GM18519 (cell line): ENCODE results near the gene LRMDA.

Source experiments
- ATAC-seq: cut with Tn5 transposase; IDR thresholded peaks from one replicate; pipeline ENCODE4 v1.9.1; 2021; ENCODE audit warnings: mild to moderate bottlenecking, moderate library complexity; ENCODE audit not compliant: unreplicated experiment, low FRiP score

LRMDA gene

DNA sequence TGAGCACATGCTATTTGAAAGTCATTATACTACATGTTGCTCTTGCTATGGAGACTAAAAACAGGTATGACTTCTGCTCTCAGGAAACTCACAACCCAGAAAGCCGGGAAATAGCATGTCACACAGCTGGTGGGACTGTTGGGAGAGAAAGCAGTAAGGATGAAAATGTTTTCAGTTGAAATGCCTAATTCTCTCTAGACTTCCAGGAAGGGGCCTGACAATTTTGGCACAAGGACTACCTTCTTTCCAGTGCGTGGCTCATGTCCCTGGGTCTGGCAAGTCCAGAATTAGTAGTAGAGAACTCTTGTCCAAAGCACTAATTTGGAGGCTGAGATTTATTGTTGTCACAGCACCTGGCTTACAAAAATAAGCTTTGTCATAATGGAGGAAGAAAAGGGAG lies 567.6 kb downstream of the LRMDA start:
- ATAC-seq, result no peak

- no peak for ATAC-seq
Observed at GRCh38 chr10:75999515-76000209, 568.2 kb downstream of the LRMDA start.

DNA sequence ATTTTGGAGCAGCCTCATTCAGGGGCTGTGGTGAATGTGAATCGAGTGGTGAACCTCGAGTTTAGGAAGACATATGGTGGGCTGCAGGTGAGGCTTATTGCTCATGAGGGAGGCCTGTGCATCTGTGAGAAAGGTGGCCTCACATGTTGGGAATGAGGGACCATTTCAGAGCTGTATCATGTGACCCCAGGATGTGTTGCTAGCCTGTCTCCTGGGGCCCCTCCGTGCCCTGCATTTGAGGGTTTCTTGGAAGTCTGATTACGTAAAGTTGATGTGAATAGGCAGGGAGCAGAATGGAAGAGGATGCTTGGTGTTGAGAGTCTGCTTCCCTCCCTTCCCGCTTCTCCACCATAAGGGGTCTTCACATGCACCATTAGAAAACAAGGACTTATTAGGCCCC lies 569.1 kb downstream of the LRMDA start:
- no peak for ATAC-seq

GRCh38 chr10:76001019-76001418 lies 569.6 kb downstream of the LRMDA start:
- ATAC-seq, result no peak

DNA sequence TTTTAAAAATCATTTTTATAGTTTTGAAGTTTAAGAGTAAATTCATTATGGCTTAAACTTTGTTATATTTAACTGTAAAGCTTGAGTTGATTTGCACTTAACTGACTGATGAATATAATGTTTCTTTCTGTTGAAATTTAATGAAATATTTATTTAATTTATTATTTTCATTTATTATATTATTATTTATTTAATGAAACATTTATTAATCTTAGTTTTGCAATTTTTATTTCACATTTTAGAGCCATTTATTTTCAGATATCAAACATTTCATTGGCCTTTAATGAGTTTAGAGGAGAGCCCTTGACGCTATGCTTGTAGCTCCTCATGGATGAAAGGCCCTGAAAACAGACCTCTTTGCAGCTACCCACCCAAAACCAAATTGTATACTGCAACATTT lies 570.0 kb downstream of the LRMDA start:
- no peak for ATAC-seq

DNA sequence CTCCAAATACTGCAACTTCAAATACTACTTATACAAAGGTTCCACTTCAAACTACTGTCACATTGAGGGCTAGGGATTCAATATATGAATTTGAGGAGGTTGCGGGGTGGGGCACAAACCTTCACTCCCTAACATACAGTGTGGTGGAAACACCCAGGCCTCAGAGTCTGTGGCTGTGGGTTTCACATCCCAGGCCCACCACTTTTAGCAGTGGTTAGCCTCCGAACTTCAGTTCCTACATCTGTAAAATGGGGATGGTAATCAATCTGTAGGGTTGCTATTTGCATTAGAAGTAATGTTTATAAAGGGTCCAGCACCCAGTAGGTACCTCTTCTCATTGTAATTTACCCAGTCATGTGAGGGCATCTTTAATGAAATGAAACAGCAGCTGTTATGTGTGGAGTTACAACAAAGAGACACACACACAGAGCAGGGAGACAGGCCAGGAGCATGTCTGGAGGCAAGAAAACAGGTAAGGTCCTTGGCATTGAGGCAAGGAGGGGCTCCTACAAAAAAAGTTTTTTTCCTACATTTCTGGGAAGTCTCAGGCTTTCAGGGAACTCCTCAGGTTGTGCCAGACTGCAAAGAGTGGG lies 570.9 kb downstream of the LRMDA start:
- no peak for ATAC-seq

DNA sequence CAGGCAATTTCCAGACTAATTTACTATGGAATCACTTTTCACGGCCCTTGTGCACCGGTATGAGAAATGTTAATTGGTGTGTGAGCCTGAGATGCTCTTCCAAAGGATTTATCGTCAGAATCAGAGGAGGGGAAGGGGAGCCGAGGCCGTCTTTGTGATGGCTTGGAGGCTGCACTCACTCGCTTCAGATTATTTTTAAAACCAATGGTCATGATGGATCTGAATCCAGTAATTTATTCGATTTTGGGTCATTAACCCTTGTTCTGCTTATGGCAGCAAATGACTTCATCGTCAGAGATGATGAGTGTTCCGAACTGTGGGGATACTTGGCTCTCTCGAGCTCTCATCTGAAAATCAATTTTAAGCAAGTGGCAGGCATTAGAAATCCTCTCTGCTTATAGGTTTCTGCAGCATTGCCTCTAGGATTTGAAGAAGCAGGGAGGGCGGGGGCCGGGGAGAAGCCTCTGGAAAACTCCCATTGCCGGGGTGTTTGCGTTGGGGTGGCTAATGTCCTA lies 576.3 kb downstream of the LRMDA start:
- ATAC-seq, result no peak

DNA sequence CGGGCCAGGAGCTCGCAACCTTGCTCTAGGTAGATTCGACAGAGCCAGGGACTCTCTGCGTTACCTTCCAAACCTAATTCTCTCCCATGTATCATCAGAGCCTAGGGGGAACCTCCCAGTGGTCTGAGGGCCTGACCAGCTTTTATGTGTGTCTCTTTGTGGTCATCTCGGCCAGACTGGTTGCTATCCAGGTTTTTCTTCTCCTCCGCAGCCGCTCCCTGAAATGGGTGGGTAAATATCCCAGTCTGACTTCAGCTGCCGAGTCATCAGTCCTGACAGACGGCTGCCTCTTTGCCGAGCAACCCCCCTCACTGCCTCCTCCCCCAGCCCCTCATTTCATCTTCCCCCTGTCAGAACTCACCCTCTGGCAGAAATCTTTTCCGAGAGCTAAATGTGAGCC lies 578.1 kb downstream of the LRMDA start:
- ATAC-seq, result no peak

GRCh38 chr10:76010703-76011102 lies 579.3 kb downstream of the LRMDA start:
- no peak for ATAC-seq

- ATAC-seq, result no peak
Observed at GRCh38 chr10:76012716-76013327, 581.4 kb downstream of the LRMDA start.

- no peak for ATAC-seq
Observed at GRCh38 chr10:76015245-76015644, 583.8 kb downstream of the LRMDA start.

DNA sequence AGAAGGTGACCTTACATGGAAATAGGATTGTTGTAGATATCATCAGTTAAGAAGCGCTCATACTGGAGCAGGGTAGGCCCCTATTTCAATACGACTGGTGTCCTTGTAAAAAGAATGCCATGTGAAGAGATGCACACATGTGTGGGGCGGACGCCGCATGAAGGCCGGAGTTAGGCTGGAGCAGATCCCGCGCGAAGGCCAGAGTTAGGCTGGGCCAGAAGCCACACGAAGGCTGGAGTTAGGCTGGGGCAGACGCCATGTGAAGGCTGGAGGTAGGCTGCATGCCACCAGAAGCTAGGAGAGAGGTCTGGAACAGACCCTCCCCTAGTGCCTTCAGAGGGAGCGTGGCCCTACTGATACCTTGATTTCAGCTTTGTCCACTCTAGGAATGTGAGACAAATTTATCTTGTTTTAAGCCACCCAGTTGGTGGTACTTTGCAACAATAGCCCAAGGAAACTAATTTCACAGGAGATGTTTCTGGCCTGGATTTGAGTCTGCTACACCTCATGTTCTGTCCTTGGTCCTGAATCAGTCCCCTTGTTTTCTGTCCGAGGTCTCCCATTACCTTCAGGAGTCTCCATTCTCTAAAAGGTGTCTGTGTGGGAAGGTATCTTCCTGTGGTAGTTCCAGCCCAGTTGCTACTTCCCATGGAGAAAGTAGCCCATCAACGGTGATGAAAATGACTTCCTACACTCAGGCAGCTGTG lies 585.8 kb downstream of the LRMDA start:
- ATAC-seq, result no peak

DNA sequence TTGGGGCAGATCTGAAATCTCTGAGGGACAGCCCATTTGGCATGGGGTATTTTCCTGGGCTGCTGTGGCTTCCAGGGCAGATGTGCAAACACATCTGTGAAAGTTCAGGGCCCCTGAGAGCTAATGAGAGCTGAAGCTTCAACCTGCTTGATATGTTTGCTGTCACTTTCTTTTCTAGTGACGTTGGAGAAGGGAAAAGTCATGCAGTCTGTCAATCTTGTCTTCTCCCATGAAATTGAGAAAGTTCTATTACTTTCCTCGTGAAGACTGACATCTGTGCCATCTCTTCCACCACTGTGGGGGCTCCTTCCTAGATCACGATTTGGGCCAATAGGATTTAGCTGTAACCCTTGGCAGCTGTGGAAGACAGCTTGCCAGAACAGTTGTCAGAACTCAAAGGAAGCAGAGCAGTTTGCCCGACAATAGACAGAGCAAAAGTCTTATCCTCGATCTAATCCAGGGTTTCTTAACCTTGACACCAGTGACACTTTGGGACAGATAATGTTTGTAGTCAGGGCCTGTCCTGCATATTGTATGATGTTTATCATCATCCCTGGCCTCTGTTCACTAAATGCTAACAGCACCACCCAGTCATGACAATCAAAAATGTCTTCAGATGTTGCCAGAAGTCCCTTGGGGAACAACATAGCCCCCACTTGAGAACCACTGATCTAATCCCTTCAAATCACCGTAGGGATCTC lies 586.5 kb downstream of the LRMDA start:
- no peak for ATAC-seq

GRCh38 chr10:76020630-76021029 lies 589.2 kb downstream of the LRMDA start:
- no peak for ATAC-seq

- ATAC-seq, result no peak
Observed at GRCh38 chr10:76021398-76021797, 590.0 kb downstream of the LRMDA start.

DNA sequence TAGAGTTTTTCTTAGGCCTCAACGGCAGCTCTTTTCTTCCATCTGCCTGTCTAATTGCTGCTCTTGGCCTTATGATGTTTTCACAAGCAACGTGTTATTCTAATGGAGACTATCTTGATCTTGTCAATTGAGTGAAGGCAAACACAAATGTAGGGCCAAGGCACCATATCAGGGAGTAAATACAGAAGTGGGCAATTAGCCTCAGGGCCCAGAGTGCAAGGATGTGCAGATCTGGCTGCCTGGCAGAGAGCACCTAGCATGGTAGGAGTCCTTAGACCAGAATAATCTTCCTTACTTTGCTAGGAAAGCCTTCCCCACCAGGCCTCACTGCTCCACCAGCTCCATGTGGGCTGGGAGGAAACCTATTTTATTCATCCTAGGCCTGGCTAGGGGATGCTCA lies 590.9 kb downstream of the LRMDA start:
- ATAC-seq, result no peak

DNA sequence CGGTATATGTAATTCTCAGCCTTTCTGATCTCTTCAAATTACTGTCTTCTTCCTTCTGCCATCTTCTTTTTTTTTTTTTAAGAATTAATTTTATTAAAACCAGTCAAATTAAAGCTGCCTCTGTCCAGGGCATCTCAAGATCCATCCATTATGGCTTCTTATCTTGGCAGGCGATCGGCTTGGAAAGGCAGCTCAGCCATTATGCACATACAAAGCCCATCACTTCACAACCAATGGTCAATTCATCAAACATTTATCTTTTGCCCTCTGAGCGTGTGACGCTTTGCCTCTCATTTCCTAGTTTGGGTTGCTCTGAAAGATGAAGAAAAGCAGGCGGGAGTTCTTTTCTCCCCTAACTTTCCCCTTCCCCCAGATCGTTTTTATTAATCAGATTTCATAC lies 591.6 kb downstream of the LRMDA start:
- ATAC-seq, result no peak

DNA sequence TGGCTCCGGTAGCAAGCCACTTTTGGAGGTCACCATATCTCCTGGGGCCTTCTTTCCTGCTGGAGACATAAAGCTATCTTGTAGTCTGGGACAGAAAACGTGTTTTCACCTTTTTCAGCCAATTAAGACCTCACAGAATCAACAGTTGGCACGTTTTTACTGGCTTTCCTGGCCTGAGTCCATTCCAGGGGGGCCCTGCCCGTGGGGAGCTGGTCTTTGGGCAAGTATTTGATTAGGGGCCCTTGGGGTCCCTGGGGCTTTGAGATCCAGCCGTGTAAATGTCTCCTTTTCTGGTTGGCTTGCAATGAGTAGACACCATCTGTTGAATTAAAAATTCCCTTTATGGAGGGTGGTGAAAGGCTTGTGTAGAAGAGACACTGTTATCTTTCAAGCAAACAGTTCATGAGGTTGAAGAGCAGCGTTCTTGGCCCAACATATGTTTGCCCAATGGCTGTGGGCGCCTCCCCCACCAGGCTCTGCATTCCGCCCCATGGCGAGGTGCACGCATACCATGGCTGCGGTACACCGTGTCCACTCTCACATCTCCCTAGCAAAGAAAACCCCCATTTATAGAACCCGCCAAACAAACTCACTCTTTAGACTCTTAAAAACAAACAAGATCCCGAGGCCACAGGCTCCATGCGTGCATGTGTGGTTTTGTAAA lies 593.2 kb downstream of the LRMDA start:
- no peak for ATAC-seq

DNA sequence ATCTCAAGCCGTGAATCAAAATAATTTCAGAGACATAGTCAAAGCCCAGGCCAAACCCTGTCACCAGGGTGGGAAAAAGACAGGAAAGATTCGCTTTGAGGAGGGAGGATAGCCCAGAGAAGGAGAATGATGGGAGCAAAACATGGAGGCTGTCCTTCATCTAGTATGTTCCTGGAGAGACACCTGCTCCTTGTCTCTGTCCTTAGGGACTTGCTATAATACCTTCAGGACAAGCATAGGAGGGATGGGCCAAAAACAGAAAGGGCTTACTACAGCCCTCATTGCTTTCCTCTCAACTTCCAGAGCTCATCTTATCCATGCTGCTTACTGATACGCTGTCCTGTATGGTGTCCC lies 593.7 kb downstream of the LRMDA start:
- ATAC-seq, result no peak

DNA sequence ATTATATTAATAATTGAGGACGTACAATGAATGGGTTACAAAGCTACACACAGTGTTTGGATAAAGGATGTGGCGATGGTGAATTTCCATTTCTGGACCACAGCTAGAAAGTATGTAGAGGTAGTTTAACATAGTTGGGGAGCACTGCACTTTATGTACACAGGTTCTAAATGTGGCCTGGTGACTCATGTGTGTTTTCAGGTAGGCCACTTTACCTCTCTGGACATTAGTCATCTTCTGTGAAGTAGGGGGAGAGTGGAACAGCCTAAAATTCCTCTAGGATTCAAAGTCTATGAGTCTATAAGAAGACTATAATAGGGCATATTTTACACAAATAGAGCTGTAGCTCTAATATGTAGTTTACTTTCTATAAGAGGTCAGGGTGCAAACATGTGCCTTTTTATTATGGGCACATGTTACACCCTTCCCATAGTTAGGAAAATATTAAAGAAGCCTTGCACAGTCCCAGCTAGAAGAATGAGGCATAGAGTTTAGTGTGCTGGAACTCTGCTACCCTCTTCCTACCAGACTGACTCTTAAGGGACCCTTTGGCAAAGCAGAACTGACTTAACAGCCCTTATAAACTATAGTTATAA lies 594.9 kb downstream of the LRMDA start:
- ATAC-seq, result no peak
